Measurements from ENCODE around the gene RASA1. TPM values are rescaled to one million over a fixed set of nuclear protein-coding genes. Genes with fewer than 3 reads are reported as not detected.
A peak's percentile ranks its signal among the peaks of the same experiment; 100 is the strongest.
"Not testable (repeated sequence)": the region's sequence is repeated elsewhere in the genome, so short reads cannot be mapped to it uniquely, and the experiment has no call there.

The RASA1 gene
- total RNA-seq, 2 experiments from 2014 or later: 12.9 to 14.8 TPM

DNA sequence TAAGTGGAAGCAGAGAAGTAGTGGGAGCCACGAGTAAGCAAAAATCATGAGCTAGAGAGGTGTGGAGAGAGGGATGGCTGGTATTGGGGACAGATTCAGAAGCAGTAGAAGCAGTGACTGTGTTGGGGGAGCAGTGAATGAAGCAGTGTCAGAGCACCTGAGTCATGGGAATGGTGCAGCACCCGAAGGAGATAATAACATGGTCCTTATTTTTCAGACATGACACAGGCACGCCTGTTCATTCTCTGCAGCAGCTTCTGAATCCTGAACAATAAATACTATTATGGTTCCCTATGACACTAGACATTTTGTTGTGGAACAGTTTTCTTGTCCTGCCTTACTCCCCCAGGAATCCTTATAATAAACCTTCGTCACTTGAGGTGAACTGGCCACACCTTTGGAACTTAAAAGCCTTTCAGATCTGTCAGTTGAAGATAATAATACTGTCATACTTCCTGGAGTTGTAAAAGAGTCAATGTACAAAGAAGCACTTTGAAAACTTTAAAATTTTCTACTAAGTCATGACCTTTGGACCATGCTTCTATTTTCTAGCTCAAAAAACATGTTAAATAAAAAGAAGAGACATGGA, 7.0 kb upstream of the RASA1 start:
- POLR2A ChIA-PET: interaction anchor here (0.6 kb wide), 2 partner anchors 139 to 151 kb away, joined by 3 to 5 read pairs; no protein-coding TSS in a partner anchor
- H3K9me3 Mint-ChIP-seq (ENCODE audit: insufficient read depth): no peaks in the 10 kb centered on the region
- no peak overlapping the region for H3K27ac Mint-ChIP-seq
- H3K36me3 Mint-ChIP-seq (ENCODE audit: low read depth): no peaks in the 10 kb centered on the region
- ATAC-seq: no peak
- DNase-seq: no peak
- CTCF ChIA-PET: interaction anchor here (1.3 kb wide), 1 partner anchor 151 kb away, joined by 3 read pairs; no protein-coding TSS in a partner anchor
- H3K4me1 Mint-ChIP-seq (ENCODE audit: low read depth): peaks cover 9% of the 10 kb centered on the region
- H3K27me3 Mint-ChIP-seq (ENCODE audit: low read depth): peaks cover 3% of the 10 kb centered on the region
- no peak overlapping the region for H3K4me3 Mint-ChIP-seq

GRCh38 chr5:87263498-87263897, 4.2 kb upstream of the RASA1 start:
- H3K27ac Mint-ChIP-seq: no peak overlapping the region
- no peak for DNase-seq
- H3K4me3 Mint-ChIP-seq: no peak overlapping the region
- no peak for ATAC-seq
- peaks cover 3% of the 10 kb centered on the region for H3K36me3 Mint-ChIP-seq (ENCODE audit: low read depth)
- ChIA-PET POLR2A (no interaction called here), CTCF (no interaction called here)
- peaks cover 19% of the 10 kb centered on the region for H3K4me1 Mint-ChIP-seq (ENCODE audit: low read depth)
- no peaks in the 10 kb centered on the region for H3K27me3 Mint-ChIP-seq (ENCODE audit: low read depth)
- no peaks in the 10 kb centered on the region for H3K9me3 Mint-ChIP-seq (ENCODE audit: insufficient read depth)

GRCh38 chr5:87266914-87267573, 639 bp upstream of the RASA1 start:
- ChIA-PET CTCF (no interaction called here), POLR2A (interaction anchor here (0.7 to 1.6 kb wide), 2 partner anchors 146 to 150 kb away, joined by 4 to 6 read pairs; no protein-coding TSS in a partner anchor)
- H3K4me1 Mint-ChIP-seq (ENCODE audit: low read depth): peaks cover 32% of the 10 kb centered on the region
- no peaks in the 10 kb centered on the region for H3K27me3 Mint-ChIP-seq (ENCODE audit: low read depth)
- H3K4me3 Mint-ChIP-seq: peak overlapping the region; percentile 98
- H3K27ac Mint-ChIP-seq: peak overlapping the region; percentile 94
- no peak for ATAC-seq
- no peaks in the 10 kb centered on the region for H3K9me3 Mint-ChIP-seq (ENCODE audit: insufficient read depth)
- DNase-seq: no peak
- peaks cover 12% of the 10 kb centered on the region for H3K36me3 Mint-ChIP-seq (ENCODE audit: low read depth)

GRCh38 chr5:87268126-87268969, 665 bp downstream of the RASA1 start:
- H3K4me1 Mint-ChIP-seq (ENCODE audit: low read depth): peaks cover 32% of the 10 kb centered on the region
- H3K9me3 Mint-ChIP-seq (ENCODE audit: insufficient read depth): no peaks in the 10 kb centered on the region
- H3K36me3 Mint-ChIP-seq (ENCODE audit: low read depth): peaks cover 14% of the 10 kb centered on the region
- H3K27ac Mint-ChIP-seq: peak overlapping the region; percentile 94
- DNase-seq (peak; percentile 78), ATAC-seq (peak; percentile 78)
- ChIA-PET POLR2A (interaction anchor here (0.6 to 1.6 kb wide), 3 partner anchors 151 to 207 kb away, joined by 4 to 8 read pairs (median 6); no protein-coding TSS in a partner anchor), CTCF (interaction anchor here (0.5 to 2.3 kb wide), 8 partner anchors 8 to 388 kb away, joined by 3 to 16 read pairs (median 3); no protein-coding TSS in a partner anchor)
- H3K27me3 Mint-ChIP-seq (ENCODE audit: low read depth): no peaks in the 10 kb centered on the region
- peak overlapping the region; percentile 98 for H3K4me3 Mint-ChIP-seq

- no peak for DNase-seq
- ChIA-PET POLR2A (interaction anchor here (0.6 kb wide), 1 partner anchor 193 kb away, joined by 8 read pairs; no protein-coding TSS in a partner anchor), CTCF (interaction anchor here (0.5 to 2.3 kb wide), 6 partner anchors 15 to 389 kb away, joined by 3 to 16 read pairs (median 4); no protein-coding TSS in a partner anchor)
- H3K9me3 Mint-ChIP-seq (ENCODE audit: insufficient read depth): no peaks in the 10 kb centered on the region
- ATAC-seq: no peak
- peak overlapping the region; percentile 66 for H3K27ac Mint-ChIP-seq
- H3K4me1 Mint-ChIP-seq (ENCODE audit: low read depth): peaks cover 32% of the 10 kb centered on the region
- peaks cover 14% of the 10 kb centered on the region for H3K36me3 Mint-ChIP-seq (ENCODE audit: low read depth)
- peak overlapping the region; percentile 98 for H3K4me3 Mint-ChIP-seq
- no peaks in the 10 kb centered on the region for H3K27me3 Mint-ChIP-seq (ENCODE audit: low read depth)
Observed at GRCh38 chr5:87268970-87269377, 1.3 kb downstream of the RASA1 start.

DNA sequence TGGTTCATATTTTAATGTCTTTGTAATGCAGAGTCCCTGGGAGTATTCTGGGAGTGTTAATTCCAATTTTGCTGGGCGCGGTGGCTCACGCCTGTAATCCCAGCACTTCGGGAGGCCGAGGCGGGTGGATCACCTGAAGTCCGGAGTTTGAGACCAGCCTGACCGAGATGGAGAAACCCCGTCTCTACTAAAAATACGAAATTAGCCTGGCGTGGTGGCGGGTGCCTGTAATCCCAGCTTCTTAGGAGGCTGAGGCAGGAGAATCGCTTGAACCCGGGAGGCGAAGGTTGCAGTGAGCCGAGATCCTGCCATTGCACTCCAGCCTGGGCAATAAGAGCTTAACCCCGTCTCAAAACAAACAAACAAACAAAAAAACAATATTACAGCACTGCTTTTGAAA, 3.2 kb downstream of the RASA1 start:
- ATAC-seq; POLR2A ChIA-PET; H3K27ac Mint-ChIP-seq; H3K4me3 Mint-ChIP-seq; H3K9me3 Mint-ChIP-seq (ENCODE audit: insufficient read depth); DNase-seq; H3K27me3 Mint-ChIP-seq (ENCODE audit: low read depth): not testable (repeated sequence)
- Mint-ChIP-seq H3K4me1 (ENCODE audit: low read depth) (peaks cover 36% of the 10 kb centered on the region), H3K36me3 (ENCODE audit: low read depth) (peaks cover 16% of the 10 kb centered on the region)
- CTCF ChIA-PET: interaction anchor here (1.1 kb wide), 1 partner anchor 13 kb away, joined by 3 read pairs; no protein-coding TSS in a partner anchor

- ChIA-PET POLR2A (no interaction called here), CTCF (interaction anchor here (1.0 kb wide), 1 partner anchor 8 kb away, joined by 3 read pairs; no protein-coding TSS in a partner anchor)
- H3K36me3 Mint-ChIP-seq (ENCODE audit: low read depth): peaks cover 26% of the 10 kb centered on the region
- no peaks in the 10 kb centered on the region for H3K9me3 Mint-ChIP-seq (ENCODE audit: insufficient read depth)
- no peaks in the 10 kb centered on the region for H3K27me3 Mint-ChIP-seq (ENCODE audit: low read depth)
- H3K27ac Mint-ChIP-seq: no peak overlapping the region
- DNase-seq (no peak), ATAC-seq (no peak)
- no peak overlapping the region for H3K4me3 Mint-ChIP-seq
- peaks cover 21% of the 10 kb centered on the region for H3K4me1 Mint-ChIP-seq (ENCODE audit: low read depth)
Observed at GRCh38 chr5:87276655-87277054, 9.0 kb downstream of the RASA1 start.

GRCh38 chr5:87277279-87277835, 9.7 kb downstream of the RASA1 start:
- ChIA-PET CTCF (interaction anchor here (1.0 kb wide), 1 partner anchor 9 kb away, joined by 3 read pairs; no protein-coding TSS in a partner anchor), POLR2A (no interaction called here)
- no peaks in the 10 kb centered on the region for H3K27me3 Mint-ChIP-seq (ENCODE audit: low read depth)
- peaks cover 28% of the 10 kb centered on the region for H3K4me1 Mint-ChIP-seq (ENCODE audit: low read depth)
- H3K4me3 Mint-ChIP-seq: no peak overlapping the region
- no peak for DNase-seq
- no peaks in the 10 kb centered on the region for H3K9me3 Mint-ChIP-seq (ENCODE audit: insufficient read depth)
- H3K36me3 Mint-ChIP-seq (ENCODE audit: low read depth): peaks cover 23% of the 10 kb centered on the region
- ATAC-seq: no peak
- no peak overlapping the region for H3K27ac Mint-ChIP-seq

GRCh38 chr5:87278590-87279100, 11.0 kb downstream of the RASA1 start:
- Mint-ChIP-seq H3K4me1 (ENCODE audit: low read depth) (peaks cover 37% of the 10 kb centered on the region), H3K4me3 (no peak overlapping the region), H3K36me3 (ENCODE audit: low read depth) (peaks cover 25% of the 10 kb centered on the region), H3K9me3 (ENCODE audit: insufficient read depth) (no peaks in the 10 kb centered on the region), H3K27ac (no peak overlapping the region), H3K27me3 (ENCODE audit: low read depth) (no peaks in the 10 kb centered on the region)
- ChIA-PET POLR2A (no interaction called here), CTCF (no interaction called here)
- no peak for ATAC-seq
- DNase-seq: no peak

DNA sequence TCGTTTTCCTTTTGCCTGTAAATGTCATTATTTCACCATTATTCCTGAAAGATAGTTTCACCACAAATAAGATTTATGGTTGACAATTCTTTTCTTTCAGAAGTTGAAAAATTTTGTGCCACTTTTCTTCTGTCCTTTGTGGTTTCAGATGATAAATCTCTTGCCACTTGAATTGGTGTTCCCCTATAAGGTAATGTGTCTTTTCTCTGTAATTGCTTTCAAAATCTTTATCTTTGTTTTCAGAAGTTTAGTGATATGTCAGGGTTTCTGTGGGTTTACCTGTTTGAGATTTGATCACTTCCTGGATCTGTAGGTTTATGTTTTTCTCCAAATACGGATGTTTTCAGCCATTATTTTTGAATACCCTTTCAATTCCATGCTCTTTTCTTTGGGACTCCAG, 14.6 kb downstream of the RASA1 start:
- CTCF ChIA-PET: no interaction called here
- peak overlapping the region; percentile 56 for H3K4me3 Mint-ChIP-seq
- peak overlapping the region; percentile 82 for H3K27ac Mint-ChIP-seq
- peaks cover 30% of the 10 kb centered on the region for H3K36me3 Mint-ChIP-seq (ENCODE audit: low read depth)
- ATAC-seq (peak; percentile 67), DNase-seq (no peak)
- peaks cover 31% of the 10 kb centered on the region for H3K4me1 Mint-ChIP-seq (ENCODE audit: low read depth)
- H3K9me3 Mint-ChIP-seq (ENCODE audit: insufficient read depth): no peaks in the 10 kb centered on the region
- POLR2A ChIA-PET: no interaction called here
- H3K27me3 Mint-ChIP-seq (ENCODE audit: low read depth): no peaks in the 10 kb centered on the region

- CTCF ChIA-PET; H3K4me3 Mint-ChIP-seq; ATAC-seq; H3K9me3 Mint-ChIP-seq (ENCODE audit: insufficient read depth); DNase-seq; H3K27ac Mint-ChIP-seq; POLR2A ChIA-PET; H3K27me3 Mint-ChIP-seq (ENCODE audit: low read depth): not testable (repeated sequence)
- H3K36me3 Mint-ChIP-seq (ENCODE audit: low read depth): peaks cover 30% of the 10 kb centered on the region
- H3K4me1 Mint-ChIP-seq (ENCODE audit: low read depth): peaks cover 16% of the 10 kb centered on the region
Observed at GRCh38 chr5:87287266-87287665, 19.6 kb downstream of the RASA1 start.

All from activated CD8-positive, alpha-beta T cell treated with anti-CD3 and anti-CD28 coated beads, Interleukin-2, amount 10 ng/mL, durations not matched to agents 7 days and 5 days (primary cell).